OCI-LY1 (cell line): ENCODE results near the gene PAX2.

Experiments used
- H2AFZ ChIP-seq: fragments of 200-600 bp; sonication (generic), shearing (Covaris generic); 2 replicates; pipeline ENCODE4 v1.6.0; 2014; ENCODE audit warnings: antibody characterized with exemption, mild to moderate bottlenecking, low read length
- H3F3A ChIP-seq: fragments of 200-600 bp; sonication (generic), shearing (Covaris generic); 2 replicates; pipeline ENCODE4 v1.6.0; 2014; ENCODE audit warnings: mild to moderate bottlenecking, antibody characterized with exemption, low read length, moderate library complexity; ENCODE audit not compliant: insufficient read depth
- H3K27ac ChIP-seq: fragments of 200-600 bp; sonication (generic); 2 replicates; pipeline ENCODE4 v1.5.1; 2014; ENCODE audit warnings: low read length, mixed run types, mild to moderate bottlenecking, low read depth; ENCODE audit not compliant: poor library complexity, severe bottlenecking
- H3K27me3 ChIP-seq: fragments of 200-600 bp; sonication (generic); 2 replicates; pipeline ENCODE4 v1.6.0; 2014; ENCODE audit warnings: antibody characterized with exemption, mild to moderate bottlenecking, low read length, moderate library complexity; ENCODE audit not compliant: insufficient read depth
- H3K36me3 ChIP-seq: fragments of 200-600 bp; sonication (generic); 2 replicates; pipeline ENCODE4 v1.6.1; 2014; ENCODE audit warnings: mild to moderate bottlenecking, antibody characterized with exemption, low read length, moderate library complexity, mixed read lengths; ENCODE audit not compliant: insufficient read depth
- H3K4me1 ChIP-seq: fragments of 200-600 bp; sonication (generic); 2 replicates; pipeline ENCODE4 v1.5.1; 2014; ENCODE audit warnings: mild to moderate bottlenecking, low read length, moderate library complexity; ENCODE audit not compliant: insufficient read depth, severe bottlenecking
- H3K4me2 ChIP-seq: fragments of 200-600 bp; sonication (generic), shearing (Covaris generic); 2 replicates; pipeline ENCODE4 v1.6.1; 2014; ENCODE audit warnings: low read length
- H3K4me3 ChIP-seq: fragments of 200-600 bp; sonication (generic); 2 replicates; pipeline ENCODE4 v1.5.1; 2014; ENCODE audit warnings: low read length, low read depth, mild to moderate bottlenecking, mixed read lengths; ENCODE audit not compliant: poor library complexity, severe bottlenecking
- H3K79me2 ChIP-seq: fragments of 200-600 bp; shearing (Covaris generic); 2 replicates; pipeline ENCODE4 v1.6.1; 2016; ENCODE audit warnings: mixed run types, low read length, mixed read lengths; ENCODE audit not compliant: insufficient read depth
- H3K9ac ChIP-seq: fragments of 200-600 bp; sonication (generic), shearing (Covaris generic); 2 replicates; pipeline ENCODE4 v1.6.1; 2014; ENCODE audit warnings: mild to moderate bottlenecking, low read length, mixed read lengths
- H3K9me2 ChIP-seq: fragments of 200-600 bp; sonication (generic), shearing (Covaris generic); 2 replicates; pipeline ENCODE4 v1.6.1; 2014; ENCODE audit warnings: low read depth, mild to moderate bottlenecking, low read length, mixed read lengths
- H3K9me3 ChIP-seq: fragments of 200-600 bp; shearing (Covaris generic); 2 replicates; pipeline ENCODE4 v1.6.1; 2014; ENCODE audit warnings: low read length, mixed read lengths
- H4K20me1 ChIP-seq: fragments of 200-600 bp; sonication (generic), shearing (Covaris generic); 2 replicates; pipeline ENCODE4 v1.6.0; 2016; ENCODE audit warnings: mild to moderate bottlenecking, low read length; ENCODE audit not compliant: insufficient read depth
- EZH2 ChIP-seq: fragments of 200-600 bp; sonication (generic), shearing (Covaris generic); IDR thresholded peaks from 2 replicates; pipeline ENCODE4 v1.8.0; 2017; ENCODE audit warnings: borderline replicate concordance, mixed run types, mild to moderate bottlenecking, antibody characterized with exemption, low read length, moderate library complexity, mixed read lengths
- TF ChIP-seq, protein P1 (sequence below): fragments of 200-600 bp; sonication (generic), shearing (Covaris generic); IDR thresholded peaks from 2 replicates; pipeline ENCODE4 v1.5.1; 2017; ENCODE audit warnings: mild to moderate bottlenecking, antibody characterized with exemption, low read length, moderate library complexity, mixed read lengths

PAX2 gene

DNA sequence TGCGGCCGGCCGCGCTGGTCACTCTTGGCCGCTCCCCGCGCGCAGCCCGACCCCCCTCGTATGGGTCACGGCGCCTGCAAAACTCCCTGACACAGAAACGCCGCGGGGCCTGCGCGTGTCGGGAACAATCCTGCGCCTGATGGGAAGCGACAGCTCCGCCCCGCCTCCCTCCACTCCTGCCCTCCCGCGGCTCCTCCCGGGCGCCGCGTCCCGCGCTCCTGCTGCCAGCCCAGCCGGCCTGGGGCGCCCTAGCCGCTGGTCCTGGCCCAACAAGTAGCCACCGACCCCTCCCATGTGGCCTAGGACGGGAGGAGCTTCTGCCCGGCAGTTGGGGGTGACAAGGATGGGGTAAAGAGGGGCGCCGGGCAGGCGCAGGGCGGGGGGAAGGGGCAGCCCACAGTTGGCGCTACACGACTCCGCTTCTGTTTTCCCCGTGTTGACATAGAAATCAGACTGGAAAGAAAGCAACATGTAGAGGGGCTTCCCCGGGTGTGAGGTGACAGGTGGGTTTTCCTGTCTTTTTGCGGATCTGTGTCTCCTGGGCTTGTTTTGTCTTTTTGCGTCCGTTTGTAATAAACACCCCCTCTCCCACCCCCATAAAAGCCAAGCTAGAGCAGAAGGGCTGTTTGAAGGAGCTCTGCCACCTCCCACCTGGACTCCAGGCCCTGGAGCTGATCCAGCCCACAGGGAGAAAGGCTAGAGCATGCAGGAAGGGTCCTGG is 35.1 kb upstream of the PAX2 start:
- no peaks in the 10 kb centered on the region for H3K9me3 ChIP-seq
- no peak overlapping the region for H2AFZ ChIP-seq
- H3F3A ChIP-seq = no peaks in the 10 kb centered on the region
- H4K20me1 ChIP-seq = no peaks in the 10 kb centered on the region
- no peaks in the 10 kb centered on the region for H3K36me3 ChIP-seq
- H3K27me3 ChIP-seq = no peaks in the 10 kb centered on the region
- no peak overlapping the region for H3K4me2 ChIP-seq
- no peak overlapping the region for H3K9ac ChIP-seq
- no peaks in the 10 kb centered on the region for H3K79me2 ChIP-seq
- H3K4me3 ChIP-seq = no peak overlapping the region
- no peaks in the 10 kb centered on the region for H3K9me2 ChIP-seq
- no peaks in the 10 kb centered on the region for H3K4me1 ChIP-seq
- no peak for TF ChIP-seq EZH2
- TF ChIP-seq, protein P1, sequence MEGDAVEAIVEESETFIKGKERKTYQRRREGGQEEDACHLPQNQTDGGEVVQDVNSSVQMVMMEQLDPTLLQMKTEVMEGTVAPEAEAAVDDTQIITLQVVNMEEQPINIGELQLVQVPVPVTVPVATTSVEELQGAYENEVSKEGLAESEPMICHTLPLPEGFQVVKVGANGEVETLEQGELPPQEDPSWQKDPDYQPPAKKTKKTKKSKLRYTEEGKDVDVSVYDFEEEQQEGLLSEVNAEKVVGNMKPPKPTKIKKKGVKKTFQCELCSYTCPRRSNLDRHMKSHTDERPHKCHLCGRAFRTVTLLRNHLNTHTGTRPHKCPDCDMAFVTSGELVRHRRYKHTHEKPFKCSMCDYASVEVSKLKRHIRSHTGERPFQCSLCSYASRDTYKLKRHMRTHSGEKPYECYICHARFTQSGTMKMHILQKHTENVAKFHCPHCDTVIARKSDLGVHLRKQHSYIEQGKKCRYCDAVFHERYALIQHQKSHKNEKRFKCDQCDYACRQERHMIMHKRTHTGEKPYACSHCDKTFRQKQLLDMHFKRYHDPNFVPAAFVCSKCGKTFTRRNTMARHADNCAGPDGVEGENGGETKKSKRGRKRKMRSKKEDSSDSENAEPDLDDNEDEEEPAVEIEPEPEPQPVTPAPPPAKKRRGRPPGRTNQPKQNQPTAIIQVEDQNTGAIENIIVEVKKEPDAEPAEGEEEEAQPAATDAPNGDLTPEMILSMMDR = no peak
- H3K27ac ChIP-seq = no peak overlapping the region

DNA sequence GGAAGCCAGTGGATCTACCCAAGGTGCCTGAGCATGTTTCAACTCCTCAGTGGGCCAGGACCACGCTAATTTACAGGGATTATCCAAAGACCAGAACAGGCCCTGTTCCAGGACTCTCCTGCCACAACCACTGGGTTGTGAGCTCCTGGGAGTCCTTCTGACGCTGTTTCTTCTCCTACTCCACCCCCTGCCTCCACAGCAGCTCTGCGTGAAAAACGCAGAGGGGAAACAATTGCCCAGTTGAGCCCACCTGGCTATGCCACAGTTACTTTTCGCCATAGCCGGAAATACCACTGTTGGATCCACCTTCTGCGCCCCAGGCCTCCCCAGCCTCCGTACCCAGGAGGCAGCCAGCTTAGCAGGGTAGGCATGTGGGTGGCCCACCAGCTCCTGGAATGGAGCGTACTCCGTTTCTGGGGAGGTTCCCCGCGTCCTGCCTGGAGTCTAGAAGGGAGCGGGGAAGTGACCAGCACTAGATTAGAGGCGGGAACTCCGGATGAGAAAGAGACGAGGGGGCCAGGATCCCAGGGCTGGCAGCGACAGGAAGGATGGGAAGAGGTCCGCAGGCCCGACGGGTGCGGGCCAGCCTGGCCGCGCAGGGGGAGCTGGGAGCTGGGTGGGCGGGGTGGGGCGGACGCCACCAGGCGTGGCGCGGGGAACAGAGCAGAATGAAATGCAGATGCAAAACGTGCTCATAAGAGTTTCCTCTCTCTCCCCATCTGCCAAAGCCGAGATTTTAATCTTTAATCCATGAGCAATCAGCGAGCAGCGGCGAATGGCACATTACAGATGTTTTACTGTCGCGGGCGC is 32.1 kb upstream of the PAX2 start:
- Histone ChIP-seq H3K79me2 (no peaks in the 10 kb centered on the region), H3K4me2 (no peak overlapping the region), H3K9me3 (no peaks in the 10 kb centered on the region), H3K27ac (no peak overlapping the region), H3F3A (no peaks in the 10 kb centered on the region), H3K4me3 (no peak overlapping the region), H3K9me2 (no peaks in the 10 kb centered on the region), H3K36me3 (no peaks in the 10 kb centered on the region), H3K27me3 (no peaks in the 10 kb centered on the region), H3K9ac (no peak overlapping the region), H3K4me1 (no peaks in the 10 kb centered on the region), H4K20me1 (no peaks in the 10 kb centered on the region), H2AFZ (no peak overlapping the region)
- TF ChIP-seq, protein P1 = no peak
- no peak for TF ChIP-seq EZH2

DNA sequence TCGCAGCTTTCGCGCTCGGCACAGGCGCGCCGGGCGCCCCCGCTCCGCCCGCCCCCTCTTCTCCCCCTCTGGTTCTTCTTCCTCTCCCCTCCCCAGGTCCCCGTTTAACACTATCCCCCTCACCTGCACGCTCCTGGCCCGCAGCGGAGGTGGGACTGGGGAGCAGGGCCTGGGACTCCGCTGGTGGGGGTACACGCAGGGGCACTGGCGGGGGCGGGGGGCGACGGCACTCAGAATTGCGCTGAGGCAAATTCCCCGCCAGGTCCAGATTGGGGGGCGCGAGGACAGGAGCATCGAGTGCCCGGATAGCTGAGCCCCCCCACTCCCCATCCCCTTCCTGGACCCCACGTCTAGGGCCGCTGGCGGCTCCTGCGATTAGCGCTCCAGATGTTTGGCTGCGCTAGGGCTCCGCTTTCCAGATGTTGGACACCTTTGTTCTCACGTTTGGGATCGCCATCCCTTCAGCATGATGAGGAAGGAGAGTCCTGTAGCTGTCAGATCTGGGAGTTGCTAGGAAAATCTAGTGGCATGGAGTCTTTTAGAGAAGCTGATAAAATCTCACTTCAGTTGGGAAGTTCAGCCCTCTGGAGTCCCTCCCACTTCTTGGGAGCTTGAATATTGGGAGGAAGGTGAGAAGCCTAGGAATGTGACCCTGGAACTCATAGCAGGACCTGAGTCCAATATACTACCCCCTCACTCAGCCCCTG is 31.4 kb upstream of the PAX2 start:
- H4K20me1 ChIP-seq = no peaks in the 10 kb centered on the region
- no peak overlapping the region for H3K9ac ChIP-seq
- TF ChIP-seq, protein P1 = no peak
- no peak for TF ChIP-seq EZH2
- no peak overlapping the region for H3K27ac ChIP-seq
- no peak overlapping the region for H3K4me3 ChIP-seq
- no peaks in the 10 kb centered on the region for H3K27me3 ChIP-seq
- no peaks in the 10 kb centered on the region for H3K79me2 ChIP-seq
- no peaks in the 10 kb centered on the region for H3K9me2 ChIP-seq
- H3K9me3 ChIP-seq = no peaks in the 10 kb centered on the region
- no peaks in the 10 kb centered on the region for H3K4me1 ChIP-seq
- H2AFZ ChIP-seq = no peak overlapping the region
- no peaks in the 10 kb centered on the region for H3F3A ChIP-seq
- H3K36me3 ChIP-seq = no peaks in the 10 kb centered on the region
- no peak overlapping the region for H3K4me2 ChIP-seq
